Fibroblast of upper back skin (primary cell): ENCODE data around the gene COBL.
A peak's percentile ranks its signal among the peaks of the same experiment; 100 is the strongest.

Experiments
- DNase-seq: peaks from one replicate; pipeline ENCODE4 v3.0.0-alpha.2; 2013

COBL gene

DNA sequence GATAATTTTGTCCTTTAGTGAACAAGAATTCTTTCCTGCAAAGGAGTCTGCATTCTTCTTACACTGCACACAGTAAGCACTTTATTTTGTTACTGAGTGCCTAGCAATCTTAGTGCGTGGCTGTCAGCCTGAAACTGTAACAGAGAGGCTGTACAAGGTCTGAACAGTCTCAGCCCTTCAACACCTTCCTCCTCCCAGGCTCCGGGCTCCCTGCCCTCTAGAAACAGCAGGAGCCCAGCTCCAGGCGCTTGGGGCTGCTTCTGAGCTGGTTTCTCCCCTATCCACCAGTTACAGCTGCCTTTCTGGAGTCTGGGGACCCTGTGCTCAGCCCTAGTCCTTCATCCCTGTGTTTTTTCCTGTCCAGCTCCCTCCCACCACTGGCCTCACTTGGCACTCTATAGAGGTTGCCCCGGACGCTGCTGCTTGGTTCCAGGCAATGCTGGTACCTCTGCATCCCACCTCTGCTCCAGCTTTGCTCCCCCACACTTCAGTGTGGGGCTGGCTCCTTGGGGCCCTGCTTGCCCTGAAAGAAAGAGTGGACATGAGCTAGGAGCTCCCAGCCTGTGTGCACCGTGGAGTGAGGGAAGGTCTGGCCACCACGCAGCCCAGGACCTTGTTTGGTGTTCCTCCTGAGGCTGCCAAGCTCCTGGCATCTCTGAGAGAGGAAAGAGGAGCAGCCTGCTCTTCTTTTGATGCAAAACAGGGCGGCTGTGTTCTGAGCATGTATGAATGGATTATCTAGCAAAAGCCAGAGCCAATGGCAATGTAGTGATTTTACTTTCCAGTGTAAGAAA lies 282.7 kb downstream of the COBL start:
- no peak for DNase-seq

- DNase-seq, result no peak
Measured at GRCh38 chr7:51031791-51032515, 284.7 kb downstream of the COBL start.

GRCh38 chr7:51031216-51031615 lies 285.4 kb downstream of the COBL start:
- no peak for DNase-seq

GRCh38 chr7:51029701-51030191 lies 286.9 kb downstream of the COBL start:
- peak; percentile 89 for DNase-seq

- no peak for DNase-seq
Measured at GRCh38 chr7:51029131-51029530, 287.5 kb downstream of the COBL start.

GRCh38 chr7:51027935-51028830 lies 288.4 kb downstream of the COBL start:
- DNase-seq, result no peak

GRCh38 chr7:51027106-51027934 lies 289.3 kb downstream of the COBL start:
- no peak for DNase-seq

DNA sequence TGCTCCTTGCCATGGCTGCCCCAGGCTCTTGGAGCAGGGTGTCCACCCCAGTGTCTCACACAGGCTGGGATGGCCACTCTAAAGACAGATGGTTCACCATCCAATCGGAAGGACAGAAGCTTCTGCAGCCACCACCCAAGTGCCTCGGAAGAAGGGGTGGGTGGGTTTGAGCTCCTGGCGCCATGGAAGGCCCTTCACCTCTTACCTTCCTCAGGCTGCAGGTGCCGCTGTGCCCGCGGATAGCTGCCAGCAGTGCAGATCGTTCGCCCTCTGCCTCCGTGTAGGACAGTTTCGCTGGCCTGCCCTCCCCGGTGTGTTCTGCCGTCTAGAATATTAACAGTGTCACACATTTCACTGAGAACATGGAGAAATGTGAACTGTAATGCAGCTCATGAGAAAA lies 290.3 kb downstream of the COBL start:
- no peak for DNase-seq

- DNase-seq, result no peak
Measured at GRCh38 chr7:51025668-51026067, 290.9 kb downstream of the COBL start.

- no peak for DNase-seq
Measured at GRCh38 chr7:51024867-51025266, 291.7 kb downstream of the COBL start.

- DNase-seq, result no peak
Measured at GRCh38 chr7:51023547-51023946, 293.1 kb downstream of the COBL start.

- DNase-seq, result no peak
Measured at GRCh38 chr7:51022821-51023220, 293.8 kb downstream of the COBL start.

DNA sequence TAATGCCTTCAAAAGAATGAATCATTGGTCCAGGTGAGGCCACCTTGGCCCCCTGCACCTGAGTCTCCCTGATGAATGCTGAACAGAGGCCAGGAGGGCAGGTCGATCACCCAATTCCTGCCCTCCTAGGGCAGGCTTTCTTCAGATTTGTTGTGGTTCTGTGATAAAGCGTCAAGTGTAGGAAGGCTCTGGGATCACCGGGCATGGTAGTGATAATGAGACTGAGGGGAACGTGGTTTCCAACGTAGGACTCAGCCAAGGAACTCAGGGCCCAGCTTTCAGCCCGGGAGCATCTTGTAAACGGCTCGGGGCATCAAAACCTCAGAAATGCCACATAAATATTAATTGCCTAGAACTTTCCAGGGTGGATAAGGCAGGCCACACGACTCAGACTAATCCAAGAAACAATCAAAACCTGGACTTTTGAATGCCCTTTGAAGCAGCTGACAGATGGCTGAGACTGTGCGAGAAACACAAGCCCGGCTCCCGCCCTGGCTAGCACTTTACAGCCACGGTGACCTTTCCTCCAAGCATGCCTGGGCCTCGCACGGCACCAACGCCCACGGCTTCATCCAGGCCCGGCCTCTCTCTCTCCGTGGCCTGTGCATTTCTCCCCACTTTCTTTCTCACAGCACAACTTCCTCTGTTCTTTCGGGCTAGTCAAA lies 294.6 kb downstream of the COBL start:
- no peak for DNase-seq

GRCh38 chr7:51020944-51021343 lies 295.7 kb downstream of the COBL start:
- no peak for DNase-seq

DNA sequence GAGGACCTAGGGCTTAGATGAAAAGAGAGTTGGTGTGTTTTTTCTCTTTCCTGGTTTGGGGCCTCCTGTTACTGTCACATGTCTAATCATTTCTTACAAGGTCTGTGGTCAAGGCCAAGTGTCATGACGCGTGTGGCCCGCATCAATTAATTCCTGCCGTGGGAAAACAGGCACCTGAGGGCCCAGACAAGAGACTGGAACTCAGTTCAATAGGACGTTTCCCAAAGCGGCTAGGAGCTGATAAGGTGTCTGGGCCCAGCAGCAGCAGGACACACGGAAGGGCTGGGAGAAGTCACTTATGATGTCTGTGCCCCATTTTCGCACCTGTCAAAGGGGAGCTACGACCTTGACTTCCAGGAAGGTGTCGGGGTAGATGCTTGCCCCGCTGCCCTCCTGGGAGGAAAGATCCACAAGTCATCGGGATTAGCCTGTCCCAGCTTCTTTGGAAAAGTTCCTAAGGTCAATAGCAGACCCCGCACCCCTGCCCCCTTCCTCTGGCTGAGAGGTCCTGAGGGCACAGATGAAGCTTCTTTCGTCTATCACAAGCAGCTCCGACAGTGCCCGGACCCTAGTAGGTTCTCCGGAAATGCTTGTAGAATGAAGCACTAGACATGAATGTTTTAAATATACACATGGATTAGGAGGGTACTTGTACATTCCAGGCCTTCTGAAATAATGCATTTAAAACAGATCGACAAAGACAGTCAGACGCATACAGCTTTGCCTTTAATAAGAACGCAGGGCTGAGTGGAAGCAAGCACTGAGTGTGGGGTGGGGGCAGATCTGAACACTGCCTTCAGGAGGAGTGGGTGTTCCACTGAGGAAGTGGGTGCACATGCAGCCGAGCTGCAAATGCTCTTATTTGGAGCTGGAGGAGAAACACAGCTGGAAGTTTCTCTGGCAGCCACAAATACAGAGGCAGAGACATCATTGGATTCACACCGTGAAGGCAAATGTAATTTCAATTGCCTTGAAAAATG lies 296.4 kb downstream of the COBL start:
- DNase-seq, result peak; percentile 74

DNA sequence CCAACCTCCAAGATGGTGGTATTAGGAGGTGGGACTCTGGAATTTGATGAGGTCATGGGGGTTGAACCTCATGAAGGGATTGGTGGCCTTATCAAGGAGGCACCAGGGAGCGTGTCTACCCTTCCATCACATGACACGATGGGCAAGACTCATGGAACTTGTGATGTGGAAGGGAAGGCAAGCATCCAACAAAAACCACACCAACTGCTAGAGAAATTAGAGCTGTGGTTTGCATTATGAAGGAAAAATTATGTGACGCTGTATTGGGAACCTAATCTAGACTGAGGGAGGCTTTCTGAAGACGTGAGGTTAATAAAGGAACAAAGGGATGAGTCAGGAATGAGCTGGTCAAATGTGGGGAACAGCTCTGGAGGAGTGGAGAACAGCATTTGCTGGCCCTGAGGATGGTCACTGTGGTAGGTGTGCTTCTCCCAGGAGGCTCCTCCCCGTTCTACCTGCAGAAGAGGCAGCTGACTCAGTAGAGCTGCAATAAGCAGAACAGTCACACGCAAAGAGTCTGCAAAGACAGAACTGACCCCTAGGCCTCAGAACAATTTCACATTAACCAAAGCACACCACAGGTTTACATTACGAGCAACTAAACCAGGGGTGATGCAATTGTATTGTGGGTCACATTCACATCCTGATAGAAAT lies 297.3 kb downstream of the COBL start:
- peak; percentile 87 for DNase-seq

DNA sequence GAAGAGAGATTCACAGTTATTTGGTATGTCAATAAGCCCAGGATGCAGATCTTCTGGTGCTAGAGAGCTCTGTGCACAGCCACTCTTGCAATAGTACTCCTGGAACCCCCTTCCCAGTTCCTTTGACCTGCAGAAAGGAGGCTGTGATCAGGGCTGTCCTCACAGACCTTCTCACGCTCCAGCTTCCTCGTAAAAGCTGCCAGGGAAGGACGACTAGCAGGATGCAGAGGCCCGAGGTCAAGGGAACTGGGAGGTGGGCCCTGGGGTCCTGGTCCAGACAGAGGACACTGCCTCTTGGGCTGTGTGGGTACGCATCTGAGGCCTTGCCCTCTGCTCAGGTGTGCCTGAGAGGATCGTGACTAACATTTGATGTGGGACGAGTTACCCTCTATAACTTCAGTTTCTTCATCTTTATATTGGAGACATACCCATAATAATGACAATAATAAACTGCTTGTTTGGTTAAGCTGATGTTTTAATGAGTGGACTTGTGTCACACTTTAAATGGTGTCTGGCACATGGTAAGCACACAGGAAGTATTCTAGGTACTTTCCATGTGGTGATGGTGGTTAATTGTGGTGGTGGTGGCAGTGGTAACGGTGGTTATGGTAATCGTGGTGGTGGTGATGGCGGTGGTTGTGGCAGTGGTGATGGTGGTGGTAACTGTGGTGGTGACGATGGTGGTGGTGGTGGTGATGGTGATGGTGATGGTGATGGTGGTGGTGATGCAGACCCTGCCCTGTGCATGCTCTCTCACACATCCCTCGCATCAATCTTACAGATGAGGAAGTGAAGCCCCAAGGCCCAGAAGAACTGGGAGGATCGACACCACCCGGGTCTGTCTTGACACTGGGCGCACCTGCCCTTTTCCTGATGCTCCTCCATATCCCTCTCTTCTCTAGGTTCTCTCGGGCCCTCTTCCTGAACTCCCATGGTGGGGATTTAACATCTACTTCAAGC lies 298.8 kb downstream of the COBL start:
- DNase-seq, result no peak

DNA sequence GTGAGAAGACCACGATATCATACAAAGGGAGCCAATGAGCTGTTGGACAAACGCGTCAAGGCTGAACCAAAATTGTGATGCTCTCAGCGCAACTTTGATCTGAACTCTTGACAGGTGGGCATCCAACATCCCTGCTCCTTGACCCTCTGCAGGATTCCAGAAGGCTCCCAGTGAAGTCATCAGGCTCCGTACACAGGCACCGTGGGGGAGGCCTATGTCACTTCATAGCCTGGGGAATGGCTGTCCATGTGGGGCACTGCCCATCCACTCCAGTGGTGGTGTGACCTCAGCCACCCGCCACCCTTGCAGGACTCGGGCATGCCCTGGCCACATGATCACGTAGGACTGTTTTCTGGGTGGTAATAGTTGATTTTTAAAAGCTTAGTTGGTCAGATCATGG lies 300.1 kb downstream of the COBL start:
- no peak for DNase-seq

GRCh38 chr7:51015581-51015980 lies 301.0 kb downstream of the COBL start:
- DNase-seq, result no peak
